B cell (primary cell): ENCODE data around the gene GALNT7. TPM values are rescaled to one million over a fixed set of nuclear protein-coding genes. Genes with fewer than 3 reads are reported as not detected.

Experiments used
- ATAC-seq: fragments of 200-7000 bp; cut with Tn5 transposase; one replicate; pipeline ENCODE4 v1.10.0; 2021; ENCODE audit warnings: low read depth, mild to moderate bottlenecking, moderate number of reproducible peaks, moderate library complexity
- CTCF ChIA-PET: fragments of 350-600 bp; sonication (Branson Sonifier 250); formaldehyde crosslinking; loops from one replicate; lab custom pipeline; 2021; ENCODE audit warnings: antibody characterized with exemption, inconsistent platforms; lab: Charles Lee
- POLR2A ChIA-PET: fragments of 350-600 bp; sonication (Branson Sonifier 250); formaldehyde crosslinking; loops from one replicate; lab custom pipeline; 2021; ENCODE audit warnings: antibody characterized with exemption; lab: Charles Lee
- DNase-seq: peaks from one replicate; pipeline ENCODE4 v3.0.0; 2013
- H2AFZ ChIP-seq: 2 replicates; pipeline ENCODE4 v1.6.1; 2012; ENCODE audit warnings: mild to moderate bottlenecking, low read depth, low read length; ENCODE audit not compliant: insufficient read depth, poor library complexity, severe bottlenecking
- H3K27ac ChIP-seq, 2 donors: 1 replicate in 1 of 2; 2 replicates in 1 of 2; pipeline ENCODE4 v1.5.1; 2012 to 2013; ENCODE audit warnings: low read length in 2 of 2, mild to moderate bottlenecking in 2 of 2, moderate library complexity in 1 of 2
- H3K27me3 ChIP-seq, 4 experiments: fragments of 200-600 bp in 1 of 4; sonication (generic) in 1 of 4; replicated peaks in 1 of 4; 1 replicate in 2 of 4; 2 replicates in 2 of 4; pipeline versions ENCODE4 v1.6.1 to v1.7.0; 2013 to 2016; ENCODE audit warnings: low read length in 3 of 4, mild to moderate bottlenecking in 2 of 4, mixed read lengths in 1 of 4, moderate library complexity in 1 of 4; ENCODE audit not compliant: insufficient read depth in 4 of 4, control insufficient read depth in 3 of 4; ENCODE audit errors: control extremely low read depth in 1 of 4
- H3K36me3 ChIP-seq, 2 experiments: replicated peaks in 1 of 2; 1 replicate in 1 of 2; 2 replicates in 1 of 2; pipeline versions ENCODE4 v1.6.1 to v1.7.1; 2013; ENCODE audit warnings: low read length in 1 of 2; ENCODE audit not compliant: insufficient read depth in 2 of 2, control insufficient read depth in 1 of 2; ENCODE audit errors: control extremely low read depth in 1 of 2, extremely low read depth in 1 of 2
- H3K4me1 ChIP-seq, 2 donors: fragments of 200-600 bp in 1 of 2; sonication (generic) in 1 of 2; 1 replicate in 1 of 2; 2 replicates in 1 of 2; pipeline versions ENCODE4 v1.5.1 to v1.6.1; 2013 to 2017; ENCODE audit warnings: low read length in 2 of 2; ENCODE audit not compliant: control insufficient read depth in 2 of 2, insufficient read depth in 2 of 2
- H3K4me2 ChIP-seq: replicated peaks from 2 replicates; pipeline ENCODE3; 2012; ENCODE audit warnings: mild to moderate bottlenecking, low read depth, low read length; ENCODE audit not compliant: poor library complexity, severe bottlenecking
- H3K4me3 ChIP-seq, 5 experiments: fragments of 200-600 bp in 1 of 5; sonication (generic) in 1 of 5; 1 replicate in 3 of 5; 2 replicates in 2 of 5; pipeline versions ENCODE4 v1.5.1 to v1.7.0; 2011 to 2016; ENCODE audit warnings: low read length in 4 of 5, mild to moderate bottlenecking in 4 of 5, low read depth in 2 of 5, control low read depth in 1 of 5, moderate library complexity in 1 of 5; ENCODE audit not compliant: insufficient read depth in 1 of 5; ENCODE audit errors: control extremely low read depth in 1 of 5, extremely low read depth in 1 of 5
- H3K79me2 ChIP-seq: fragments of 200-600 bp; sonication (generic); one replicate; pipeline ENCODE4 v1.6.0; 2016; ENCODE audit warnings: low read length; ENCODE audit not compliant: control insufficient read depth, insufficient read depth
- H3K9ac ChIP-seq: fragments of 200-600 bp; sonication (generic); 2 replicates; pipeline ENCODE4 v1.6.1; 2017; ENCODE audit warnings: mild to moderate bottlenecking, low read length, moderate library complexity
- H3K9me3 ChIP-seq, 3 donors: one replicate each; pipeline versions ENCODE4 v1.6.1 to v1.7.1; 2013; ENCODE audit warnings: low read length in 2 of 3; ENCODE audit not compliant: control insufficient read depth in 2 of 3, insufficient read depth in 1 of 3; ENCODE audit errors: control extremely low read depth in 1 of 3
- H4K20me1 ChIP-seq: 2 replicates; pipeline ENCODE4 v1.6.0; 2012; ENCODE audit warnings: mild to moderate bottlenecking, low read length; ENCODE audit not compliant: insufficient read depth, control insufficient read depth, poor library complexity, severe bottlenecking
- H3K27ac Mint-ChIP-seq: one replicate; pipeline ENCODE4 v1.8.0; 2021; ENCODE audit warnings: mixed read lengths
- H3K27me3 Mint-ChIP-seq: one replicate; pipeline ENCODE4 v1.8.0; 2021; ENCODE audit warnings: mixed read lengths
- H3K4me1 Mint-ChIP-seq: one replicate; pipeline ENCODE4 v1.8.0; 2021; ENCODE audit warnings: mixed read lengths
- H3K4me3 Mint-ChIP-seq: one replicate; pipeline ENCODE4 v1.8.0; 2021; ENCODE audit warnings: mixed read lengths
- H3K9me3 Mint-ChIP-seq: one replicate; pipeline ENCODE4 v1.8.0; 2022; ENCODE audit warnings: mixed read lengths; ENCODE audit not compliant: insufficient read depth
- CTCF ChIP-seq: fragments of 200-600 bp; IDR thresholded peaks from one replicate; pipeline ENCODE4 v1.8.0; 2022; ENCODE audit warnings: antibody characterized with exemption, mild to moderate bottlenecking
- EZH2 ChIP-seq: IDR thresholded peaks from 2 replicates; pipeline ENCODE4 v1.6.1; 2012; ENCODE audit warnings: borderline replicate concordance, low read depth, mild to moderate bottlenecking, moderate library complexity, low read length; ENCODE audit not compliant: insufficient read depth, poor library complexity, severe bottlenecking
- WGBS: methylation state at CpG from one replicate; pipeline ENCODE4 v1.1.5; 2013; ENCODE audit warnings: missing lambda C conversion rate; ENCODE audit not compliant: insufficient coverage; 5-methylcytosine and 5-hydroxymethylcytosine counted together
- intact Hi-C: fragments of 100-400 bp; cut with micrococcal nuclease; formaldehyde crosslinking; loops from one replicate; pipeline ENCODE4 v1.10.0; 2022
- polyA plus RNA-seq: library from polyadenylated mRNA; depleted of rRNA; stranded (reverse); fragments of >200 nt; gene quantifications from 2 replicates; pipeline ENCODE4 v1.2.3, GENCODE V29; 2012
- total RNA-seq, 2 donors: library from RNA; stranded (reverse); fragments of 120-200 nt in 1 of 2; gene quantifications; 1 replicate in 1 of 2; 2 replicates in 1 of 2; pipeline versions ENCODE4 v1.2.3 to v1.2.4, GENCODE V29; 2013 to 2022

The GALNT7 gene
- total and polyA plus RNA-seq, 2 donors (not counting 1 experiment from before 2014, with no cell fraction given) = 5.8 to 23.7 TPM

GRCh38 chr4:173223743-173224142, 55.1 kb downstream of the GALNT7 start:
- peaks cover 59% of the 10 kb centered on the region for H3K79me2 ChIP-seq
- CTCF ChIA-PET = no interaction called here

GRCh38 chr4:173226401-173226888, 57.8 kb downstream of the GALNT7 start:
- no peaks in the 10 kb centered on the region for H3K27me3 Mint-ChIP-seq
- peaks cover 6% of the 10 kb centered on the region for H3K4me1 Mint-ChIP-seq
- intact Hi-C loops = no loop called here
- 100% methylated on average over 1 of the region's 4 CpGs for WGBS
- Histone ChIP-seq H3K4me1 (no peaks in the 10 kb centered on the region), H4K20me1 (no peaks in the 10 kb centered on the region), H3K27ac (no peak overlapping the region), H2AFZ (no peak overlapping the region), H3K79me2 (peaks cover 44% of the 10 kb centered on the region), H3K9ac (no peak overlapping the region), H3K9me3 (no peaks in the 10 kb centered on the region), H3K27me3 (no peaks in the 10 kb centered on the region), H3K4me2 (no peak overlapping the region), H3K36me3 (peaks cover 2 to 4% of the 10 kb centered on the region in 2 experiments), H3K4me3 (no peak overlapping the region)
- no peak overlapping the region for H3K27ac Mint-ChIP-seq
- H3K4me3 Mint-ChIP-seq = no peak overlapping the region
- ChIA-PET CTCF (no interaction called here), POLR2A (no interaction called here)
- DNase-seq (no peak), ATAC-seq (no peak)
- no peak for TF ChIP-seq EZH2
- TF ChIP-seq CTCF = no peak
- no peaks in the 10 kb centered on the region for H3K9me3 Mint-ChIP-seq

More at GRCh38 chr4:173223743-173224142, 55.1 kb downstream of the GALNT7 start:
- H3K4me2 ChIP-seq = no peak overlapping the region
- H3K4me3 Mint-ChIP-seq = no peak overlapping the region
- no peak overlapping the region for H3K27ac ChIP-seq
- intact Hi-C loops = no loop called here
- H3K9me3 Mint-ChIP-seq = peaks cover 5% of the 10 kb centered on the region
- H3K4me1 Mint-ChIP-seq = peaks cover 14% of the 10 kb centered on the region
- H2AFZ ChIP-seq = no peak overlapping the region
- H4K20me1 ChIP-seq = no peaks in the 10 kb centered on the region
- no peaks in the 10 kb centered on the region for H3K27me3 Mint-ChIP-seq
- no peak for DNase-seq
- H3K9ac ChIP-seq = no peak overlapping the region
- peaks cover 0 to under 1% of the 10 kb centered on the region in 2 donors for H3K4me1 ChIP-seq
- no peaks in the 10 kb centered on the region for H3K9me3 ChIP-seq
- no peak overlapping the region for H3K4me3 ChIP-seq
- ATAC-seq = no peak
- no peak overlapping the region for H3K27ac Mint-ChIP-seq
- POLR2A ChIA-PET = no interaction called here
- no CpG with 5 or more reads among the region's 3 CpGs for WGBS
- H3K36me3 ChIP-seq = peaks cover 2 to 4% of the 10 kb centered on the region in 2 experiments
- TF ChIP-seq EZH2 (no peak), CTCF (no peak)
- no peaks in the 10 kb centered on the region for H3K27me3 ChIP-seq
